Neural crest cell (in vitro differentiated cells): ENCODE data around the gene UNC5CL. TPM values are rescaled to one million over a fixed set of nuclear protein-coding genes. Genes with fewer than 3 reads are reported as not detected.

ENCODE experiments used
- DNase-seq: peaks from one replicate; pipeline ENCODE4 v3.0.0; 2021; ENCODE audit warnings: low read depth, mixed read lengths, low spot score
- H3K27ac Mint-ChIP-seq: one replicate; pipeline ENCODE4 v1.8.0; 2021; ENCODE audit warnings: mild to moderate bottlenecking, mixed read lengths; ENCODE audit not compliant: unreplicated experiment
- H3K27me3 Mint-ChIP-seq: 2 replicates; pipeline ENCODE4 v1.8.0; 2021; ENCODE audit warnings: low read depth, mild to moderate bottlenecking, mixed read lengths
- H3K36me3 Mint-ChIP-seq: 2 replicates; pipeline ENCODE4 v1.8.0; 2021; ENCODE audit warnings: low read depth, mild to moderate bottlenecking, mixed read lengths
- H3K4me1 Mint-ChIP-seq: 2 replicates; pipeline ENCODE4 v1.8.0; 2021; ENCODE audit warnings: mixed read lengths
- H3K4me3 Mint-ChIP-seq: one replicate; pipeline ENCODE4 v1.8.0; 2021; ENCODE audit warnings: mild to moderate bottlenecking, mixed read lengths
- H3K9me3 Mint-ChIP-seq: 2 replicates; pipeline ENCODE4 v1.8.0; 2021; ENCODE audit warnings: mixed read lengths
- CTCF ChIP-seq: fragments of 200-600 bp; sonication (generic); conservative IDR thresholded peaks from 2 replicates; pipeline ENCODE4 v1.5.0; 2021; ENCODE audit warnings: antibody characterized with exemption, mild to moderate bottlenecking
- total RNA-seq: library from RNA; stranded (reverse); gene quantifications from 2 replicates; pipeline ENCODE4 v1.2.1, GENCODE V29; 2021

The UNC5CL gene
- total RNA-seq, 1 donor from 2014 or later: 1.5 TPM

GRCh38 chr6:41061196-41061726, 22.2 kb upstream of the UNC5CL start:
- H3K36me3 Mint-ChIP-seq: no peaks in the 10 kb centered on the region
- H3K4me3 Mint-ChIP-seq: no peak overlapping the region
- no peaks in the 10 kb centered on the region for H3K4me1 Mint-ChIP-seq
- H3K27ac Mint-ChIP-seq: no peak overlapping the region
- no peaks in the 10 kb centered on the region for H3K9me3 Mint-ChIP-seq
- TF ChIP-seq CTCF: no peak
- no peak for DNase-seq
- no peaks in the 10 kb centered on the region for H3K27me3 Mint-ChIP-seq

GRCh38 chr6:41059556-41059955, 20.5 kb upstream of the UNC5CL start:
- H3K27ac Mint-ChIP-seq: peak overlapping the region; percentile 30
- peaks cover 5% of the 10 kb centered on the region for H3K4me1 Mint-ChIP-seq
- no peaks in the 10 kb centered on the region for H3K27me3 Mint-ChIP-seq
- H3K36me3 Mint-ChIP-seq: no peaks in the 10 kb centered on the region
- H3K4me3 Mint-ChIP-seq: no peak overlapping the region
- TF ChIP-seq CTCF: no peak
- DNase-seq: no peak
- no peaks in the 10 kb centered on the region for H3K9me3 Mint-ChIP-seq

GRCh38 chr6:41058783-41059181, 19.8 kb upstream of the UNC5CL start:
- Mint-ChIP-seq H3K9me3 (no peaks in the 10 kb centered on the region), H3K27me3 (no peaks in the 10 kb centered on the region), H3K4me1 (peaks cover 5% of the 10 kb centered on the region), H3K36me3 (no peaks in the 10 kb centered on the region), H3K27ac (no peak overlapping the region), H3K4me3 (no peak overlapping the region)
- no peak for TF ChIP-seq CTCF
- no peak for DNase-seq

GRCh38 chr6:41056768-41057490, 17.9 kb upstream of the UNC5CL start:
- TF ChIP-seq CTCF: no peak
- Mint-ChIP-seq H3K4me1 (peaks cover 8% of the 10 kb centered on the region), H3K4me3 (no peak overlapping the region), H3K27ac (no peak overlapping the region), H3K36me3 (no peaks in the 10 kb centered on the region), H3K27me3 (no peaks in the 10 kb centered on the region), H3K9me3 (no peaks in the 10 kb centered on the region)
- no peak for DNase-seq

- Mint-ChIP-seq H3K36me3 (no peaks in the 10 kb centered on the region), H3K9me3 (no peaks in the 10 kb centered on the region), H3K27me3 (no peaks in the 10 kb centered on the region), H3K4me3 (no peak overlapping the region), H3K4me1 (peaks cover 16% of the 10 kb centered on the region), H3K27ac (no peak overlapping the region)
- TF ChIP-seq CTCF: no peak
- no peak for DNase-seq
Observed at GRCh38 chr6:41055149-41055548, 16.1 kb upstream of the UNC5CL start.
